ENCODE data around the gene LIF. TPM values are rescaled to one million over a fixed set of nuclear protein-coding genes. Genes with fewer than 3 reads are reported as not detected.

The LIF gene
- total RNA-seq, 1 experiment from 2014 or later: 75.4 TPM

DNA sequence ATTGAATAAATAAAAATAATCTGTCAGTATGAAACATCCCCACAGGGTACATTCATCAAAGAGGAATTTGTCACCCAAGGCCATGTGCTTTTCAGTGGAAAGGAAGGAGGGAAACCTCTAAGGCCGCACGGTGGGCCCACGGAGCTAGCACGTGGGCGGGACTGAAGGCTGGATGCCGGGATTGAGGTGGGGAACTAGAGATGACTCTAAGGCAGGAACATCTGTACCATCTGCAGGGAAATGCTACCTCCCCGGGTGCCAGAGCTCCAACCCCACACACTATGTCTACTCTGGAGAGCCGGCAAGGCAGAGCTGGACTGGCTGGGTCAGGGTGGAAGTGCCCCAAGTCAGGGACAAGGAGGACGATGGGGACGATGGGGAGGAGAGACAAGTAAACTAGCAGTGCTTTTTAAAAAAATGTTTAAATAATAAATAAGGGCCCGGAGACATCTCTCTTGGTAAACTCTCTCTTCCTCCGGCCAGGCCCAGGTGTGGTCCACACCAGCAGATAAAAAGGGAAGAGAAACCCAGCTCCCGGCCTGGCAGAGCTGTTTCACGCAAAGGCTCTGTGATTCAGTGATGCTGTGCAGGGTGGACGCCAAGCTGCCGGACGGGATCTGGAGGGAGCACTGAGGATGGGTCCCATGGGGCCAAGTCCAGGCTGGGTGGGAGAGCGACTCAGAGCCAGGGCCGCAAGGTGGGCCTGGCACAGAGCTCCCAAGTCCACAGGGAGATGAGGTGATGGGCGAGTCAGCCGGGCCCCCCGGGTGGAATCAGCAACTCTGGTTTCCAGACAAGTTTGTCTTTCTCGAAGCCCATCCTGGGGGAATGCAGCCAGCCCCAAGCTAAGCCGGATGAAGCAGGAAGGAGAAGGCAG is 5.8 kb downstream of the LIF start:
- Histone ChIP-seq H3K79me2 (ENCODE audit: insufficient read depth, low read length) (peaks cover 31% of the 10 kb centered on the region; the same call in 1 of the 2 replicates), H3K27ac (ENCODE audit: low read depth, low read length) (peak overlapping the region; percentile 85), H3K36me3 (ENCODE audit: control insufficient read depth in 1 of 2, insufficient read depth in 2 of 2, low read length in 2 of 2) (peaks cover 4 to 36% of the 10 kb centered on the region in 2 experiments; a peak in 3 of 4 replicates), H3K27me3 (ENCODE audit: insufficient read depth, low read length) (no peaks in the 10 kb centered on the region), H3K4me3 (replicated peaks in 1 of 2; ENCODE audit: low read depth in 1 of 2, low read length in 2 of 2) (no peak overlapping the region), H3K4me1 (ENCODE audit: control insufficient read depth in 1 of 2, insufficient read depth in 2 of 2, low read length in 2 of 2) (peaks cover 37 to 100% of the 10 kb centered on the region in 2 experiments), H3K9ac (ENCODE audit: low read length) (peak overlapping the region; percentile 20), H3K9me3 (ENCODE audit: control insufficient read depth in 1 of 2, insufficient read depth in 1 of 2, low read depth in 1 of 2, low read length in 2 of 2) (no peaks in the 10 kb centered on the region), H4K20me1 (ENCODE audit: insufficient read depth) (no peaks in the 10 kb centered on the region), H3K9me2 (ENCODE audit: insufficient read depth) (no peaks in the 10 kb centered on the region), H3K4me2 (ENCODE audit: low read length) (peak overlapping the region; percentile 26; the same call in 1 of the 2 replicates), H2AFZ (ENCODE audit: low read depth, low read length, poor library complexity, severe bottlenecking) (no peak overlapping the region)
- TF ChIP-seq SIN3A (IDR thresholded peaks at IDR 0.05; ENCODE audit: low read depth) (0 out of 2 replicates have a peak, but pooled peaks have one; percentile 11), SP1 (IDR thresholded peaks at IDR 0.05; ENCODE audit: low read depth) (no peak), FOSL1 (IDR thresholded peaks at IDR 0.05; ENCODE audit: low read depth) (no peak), POLR2AphosphoS5 (IDR thresholded peaks at IDR 0.05; ENCODE audit: low read depth, low read length) (0 out of 2 replicates have a peak, but pooled peaks have one; percentile 11)
- TF ChIP-seq, protein P1, sequence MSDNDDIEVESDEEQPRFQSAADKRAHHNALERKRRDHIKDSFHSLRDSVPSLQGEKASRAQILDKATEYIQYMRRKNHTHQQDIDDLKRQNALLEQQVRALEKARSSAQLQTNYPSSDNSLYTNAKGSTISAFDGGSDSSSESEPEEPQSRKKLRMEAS (IDR thresholded peaks at IDR 0.05): peak; percentile 81
- TF ChIP-seq, protein P2, sequence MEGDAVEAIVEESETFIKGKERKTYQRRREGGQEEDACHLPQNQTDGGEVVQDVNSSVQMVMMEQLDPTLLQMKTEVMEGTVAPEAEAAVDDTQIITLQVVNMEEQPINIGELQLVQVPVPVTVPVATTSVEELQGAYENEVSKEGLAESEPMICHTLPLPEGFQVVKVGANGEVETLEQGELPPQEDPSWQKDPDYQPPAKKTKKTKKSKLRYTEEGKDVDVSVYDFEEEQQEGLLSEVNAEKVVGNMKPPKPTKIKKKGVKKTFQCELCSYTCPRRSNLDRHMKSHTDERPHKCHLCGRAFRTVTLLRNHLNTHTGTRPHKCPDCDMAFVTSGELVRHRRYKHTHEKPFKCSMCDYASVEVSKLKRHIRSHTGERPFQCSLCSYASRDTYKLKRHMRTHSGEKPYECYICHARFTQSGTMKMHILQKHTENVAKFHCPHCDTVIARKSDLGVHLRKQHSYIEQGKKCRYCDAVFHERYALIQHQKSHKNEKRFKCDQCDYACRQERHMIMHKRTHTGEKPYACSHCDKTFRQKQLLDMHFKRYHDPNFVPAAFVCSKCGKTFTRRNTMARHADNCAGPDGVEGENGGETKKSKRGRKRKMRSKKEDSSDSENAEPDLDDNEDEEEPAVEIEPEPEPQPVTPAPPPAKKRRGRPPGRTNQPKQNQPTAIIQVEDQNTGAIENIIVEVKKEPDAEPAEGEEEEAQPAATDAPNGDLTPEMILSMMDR (IDR thresholded peaks at IDR 0.05 in 2 of 3, conservative IDR thresholded peaks at IDR 0.05 in 1 of 3; ENCODE audit: borderline replicate concordance in 1 of 3, insufficient read depth in 1 of 3, low read depth in 2 of 3, low read length in 2 of 3): no peak
- RAD21 ChIA-PET (ENCODE audit: low non-redundant PET in 1 of 2, low total read pairs in 2 of 2, uncharacterized antibody in 2 of 2, unreplicated experiment in 2 of 2): interaction anchor here in 1 of 2 experiments (0.7 to 0.8 kb wide), 2 partner anchors 10 to 63 kb away, joined by 3 read pairs; no protein-coding TSS in a partner anchor
- no peak for ATAC-seq
- CTCF ChIA-PET: interaction anchor here (0.8 to 1.4 kb wide), 3 partner anchors 10 to 133 kb away, joined by 3 to 5 read pairs (median 4); partner anchors contain the start of gene CASTOR1
- intact Hi-C loops (cut with micrococcal nuclease): no loop called here
- POLR2A ChIA-PET: interaction anchor here (0.7 to 7.5 kb wide), 8 partner anchors 10 to 183 kb away, joined by 3 to 61 read pairs (median 5); no protein-coding TSS in a partner anchor
- no peak for DNase-seq (ENCODE audit: low read depth, low spot score)
- BruUV-seq (replicated peaks): no TSS peak
